ENCODE data around the gene FILIP1L. TPM values are rescaled to one million over a fixed set of nuclear protein-coding genes. Genes with fewer than 3 reads are reported as not detected.

FILIP1L gene
- total and polyA plus RNA-seq, 2 donors (not counting 1 experiment from before 2014, with no cell fraction given) = 0.32 to 0.48 TPM

GRCh38 chr3:99885085-99885484 is 229.2 kb downstream of the FILIP1L start:
- Histone ChIP-seq H3K4me3 (ENCODE audit: control extremely low read depth in 1 of 5, extremely low read depth in 1 of 5, insufficient read depth in 1 of 5, low read depth in 2 of 5, low read length in 4 of 5) (no peak overlapping the region), H3K4me2 (replicated peaks; ENCODE audit: low read depth, low read length, poor library complexity, severe bottlenecking) (no peak overlapping the region), H3K4me1 (ENCODE audit: control insufficient read depth in 2 of 2, insufficient read depth in 2 of 2, low read length in 2 of 2) (no peaks in the 10 kb centered on the region), H3K9ac (ENCODE audit: low read length) (no peak overlapping the region), H3K27me3 (replicated peaks in 1 of 4; ENCODE audit: control extremely low read depth in 1 of 4, control insufficient read depth in 3 of 4, insufficient read depth in 4 of 4, low read length in 3 of 4) (no peaks in the 10 kb centered on the region), H2AFZ (ENCODE audit: insufficient read depth, low read depth, low read length, poor library complexity, severe bottlenecking) (no peak overlapping the region), H3K36me3 (replicated peaks in 1 of 2; ENCODE audit: control extremely low read depth in 1 of 2, control insufficient read depth in 1 of 2, extremely low read depth in 1 of 2, insufficient read depth in 2 of 2, low read length in 1 of 2) (no peaks in the 10 kb centered on the region), H3K79me2 (ENCODE audit: control insufficient read depth, insufficient read depth, low read length) (no peaks in the 10 kb centered on the region), H3K9me3 (ENCODE audit: control extremely low read depth in 1 of 3, control insufficient read depth in 2 of 3, insufficient read depth in 1 of 3, low read length in 2 of 3) (no peaks in the 10 kb centered on the region), H4K20me1 (ENCODE audit: control insufficient read depth, insufficient read depth, low read length, poor library complexity, severe bottlenecking) (no peaks in the 10 kb centered on the region), H3K27ac (ENCODE audit: low read length in 2 of 2) (no peak overlapping the region)
- Mint-ChIP-seq H3K27me3 (no peaks in the 10 kb centered on the region), H3K9me3 (ENCODE audit: insufficient read depth) (no peaks in the 10 kb centered on the region), H3K4me1 (no peaks in the 10 kb centered on the region), H3K27ac (no peak overlapping the region), H3K4me3 (no peak overlapping the region)
- WGBS (ENCODE audit: insufficient coverage) = no CpG with 5 or more reads among the region's 1 CpG
- CTCF ChIA-PET = no interaction called here
- POLR2A ChIA-PET = no interaction called here
- TF ChIP-seq EZH2 (IDR thresholded peaks at IDR 0.05; ENCODE audit: borderline replicate concordance, insufficient read depth, low read depth, low read length, poor library complexity, severe bottlenecking) (no peak), CTCF (IDR thresholded peaks at IDR 0.05) (no peak)
- intact Hi-C loops (cut with micrococcal nuclease) = no loop called here
- ATAC-seq (ENCODE audit: low read depth) (no peak), DNase-seq (no peak)

GRCh38 chr3:99884484-99884883 is 229.8 kb downstream of the FILIP1L start:
- Histone ChIP-seq H4K20me1 (ENCODE audit: control insufficient read depth, insufficient read depth, low read length, poor library complexity, severe bottlenecking) (no peaks in the 10 kb centered on the region), H3K27ac (ENCODE audit: low read length in 2 of 2) (no peak overlapping the region), H2AFZ (ENCODE audit: insufficient read depth, low read depth, low read length, poor library complexity, severe bottlenecking) (no peak overlapping the region), H3K4me1 (ENCODE audit: control insufficient read depth in 2 of 2, insufficient read depth in 2 of 2, low read length in 2 of 2) (no peaks in the 10 kb centered on the region), H3K36me3 (replicated peaks in 1 of 2; ENCODE audit: control extremely low read depth in 1 of 2, control insufficient read depth in 1 of 2, extremely low read depth in 1 of 2, insufficient read depth in 2 of 2, low read length in 1 of 2) (no peaks in the 10 kb centered on the region), H3K4me2 (replicated peaks; ENCODE audit: low read depth, low read length, poor library complexity, severe bottlenecking) (no peak overlapping the region), H3K79me2 (ENCODE audit: control insufficient read depth, insufficient read depth, low read length) (no peaks in the 10 kb centered on the region), H3K9me3 (ENCODE audit: control extremely low read depth in 1 of 3, control insufficient read depth in 2 of 3, insufficient read depth in 1 of 3, low read length in 2 of 3) (no peaks in the 10 kb centered on the region), H3K27me3 (replicated peaks in 1 of 4; ENCODE audit: control extremely low read depth in 1 of 4, control insufficient read depth in 3 of 4, insufficient read depth in 4 of 4, low read length in 3 of 4) (no peaks in the 10 kb centered on the region), H3K9ac (ENCODE audit: low read length) (no peak overlapping the region), H3K4me3 (ENCODE audit: control extremely low read depth in 1 of 5, extremely low read depth in 1 of 5, insufficient read depth in 1 of 5, low read depth in 2 of 5, low read length in 4 of 5) (no peak overlapping the region)
- H3K4me1 Mint-ChIP-seq = no peaks in the 10 kb centered on the region
- no peaks in the 10 kb centered on the region for H3K27me3 Mint-ChIP-seq
- no peak for TF ChIP-seq EZH2 (IDR thresholded peaks at IDR 0.05; ENCODE audit: borderline replicate concordance, insufficient read depth, low read depth, low read length, poor library complexity, severe bottlenecking)
- no peak for TF ChIP-seq CTCF (IDR thresholded peaks at IDR 0.05)
- no peak for ATAC-seq (ENCODE audit: low read depth)
- POLR2A ChIA-PET = no interaction called here
- CTCF ChIA-PET = no interaction called here
- H3K27ac Mint-ChIP-seq = no peak overlapping the region
- 40% methylated on average over 1 of the region's 2 CpGs for WGBS (ENCODE audit: insufficient coverage)
- H3K9me3 Mint-ChIP-seq (ENCODE audit: insufficient read depth) = no peaks in the 10 kb centered on the region
- intact Hi-C loops (cut with micrococcal nuclease) = no loop called here
- no peak overlapping the region for H3K4me3 Mint-ChIP-seq
- no peak for DNase-seq

All from B cell (primary cell).